ENCODE data around the gene LRRC70.

LRRC70 gene

DNA sequence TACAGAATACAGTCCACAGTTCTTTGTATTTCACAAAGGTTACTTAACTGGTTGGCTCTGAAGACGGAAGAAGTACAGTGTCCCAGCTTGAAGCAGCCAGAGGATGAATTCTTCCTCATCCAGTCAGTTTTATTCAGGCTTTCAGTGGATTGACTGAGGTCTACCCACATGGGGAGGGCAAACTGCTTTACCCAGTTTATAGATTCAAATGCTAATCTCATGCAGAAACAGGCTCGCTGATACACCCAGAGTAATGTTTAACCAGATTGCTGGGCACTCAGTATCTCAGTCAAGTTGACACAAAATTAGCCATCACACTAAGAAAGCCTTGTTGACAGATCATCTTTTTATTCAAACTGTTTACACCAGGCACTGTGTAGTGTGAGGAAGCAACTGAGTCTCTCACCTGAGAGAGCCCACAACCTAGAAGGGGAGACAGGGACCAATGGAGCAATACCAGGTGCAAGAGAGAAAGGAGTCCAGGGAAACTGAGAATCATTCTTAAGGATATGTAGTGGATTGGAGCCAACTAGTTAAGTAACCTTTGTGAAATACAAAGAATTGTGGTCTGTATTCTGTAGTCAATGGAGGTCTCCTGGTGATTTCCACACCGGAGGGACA is 15.9 kb downstream of the LRRC70 start:
- no peak for DNase-seq (ENCODE audit: extremely low read depth, low read depth)
- TF ChIP-seq, protein P1, sequence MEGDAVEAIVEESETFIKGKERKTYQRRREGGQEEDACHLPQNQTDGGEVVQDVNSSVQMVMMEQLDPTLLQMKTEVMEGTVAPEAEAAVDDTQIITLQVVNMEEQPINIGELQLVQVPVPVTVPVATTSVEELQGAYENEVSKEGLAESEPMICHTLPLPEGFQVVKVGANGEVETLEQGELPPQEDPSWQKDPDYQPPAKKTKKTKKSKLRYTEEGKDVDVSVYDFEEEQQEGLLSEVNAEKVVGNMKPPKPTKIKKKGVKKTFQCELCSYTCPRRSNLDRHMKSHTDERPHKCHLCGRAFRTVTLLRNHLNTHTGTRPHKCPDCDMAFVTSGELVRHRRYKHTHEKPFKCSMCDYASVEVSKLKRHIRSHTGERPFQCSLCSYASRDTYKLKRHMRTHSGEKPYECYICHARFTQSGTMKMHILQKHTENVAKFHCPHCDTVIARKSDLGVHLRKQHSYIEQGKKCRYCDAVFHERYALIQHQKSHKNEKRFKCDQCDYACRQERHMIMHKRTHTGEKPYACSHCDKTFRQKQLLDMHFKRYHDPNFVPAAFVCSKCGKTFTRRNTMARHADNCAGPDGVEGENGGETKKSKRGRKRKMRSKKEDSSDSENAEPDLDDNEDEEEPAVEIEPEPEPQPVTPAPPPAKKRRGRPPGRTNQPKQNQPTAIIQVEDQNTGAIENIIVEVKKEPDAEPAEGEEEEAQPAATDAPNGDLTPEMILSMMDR (IDR thresholded peaks at IDR 0.05; ENCODE audit: low read depth, low read length): no peak

- TF ChIP-seq, protein P1 (IDR thresholded peaks at IDR 0.05; ENCODE audit: low read depth, low read length): no peak
- DNase-seq (ENCODE audit: extremely low read depth, low read depth): no peak
These were observed 17.5 kb downstream of the LRRC70 start for GRCh38 chr5:62596096-62596495.

- TF ChIP-seq, protein P1 (IDR thresholded peaks at IDR 0.05; ENCODE audit: low read depth, low read length): no peak
- no peak for DNase-seq (ENCODE audit: extremely low read depth, low read depth)
These were observed 18.1 kb downstream of the LRRC70 start for GRCh38 chr5:62596691-62597090.

DNA sequence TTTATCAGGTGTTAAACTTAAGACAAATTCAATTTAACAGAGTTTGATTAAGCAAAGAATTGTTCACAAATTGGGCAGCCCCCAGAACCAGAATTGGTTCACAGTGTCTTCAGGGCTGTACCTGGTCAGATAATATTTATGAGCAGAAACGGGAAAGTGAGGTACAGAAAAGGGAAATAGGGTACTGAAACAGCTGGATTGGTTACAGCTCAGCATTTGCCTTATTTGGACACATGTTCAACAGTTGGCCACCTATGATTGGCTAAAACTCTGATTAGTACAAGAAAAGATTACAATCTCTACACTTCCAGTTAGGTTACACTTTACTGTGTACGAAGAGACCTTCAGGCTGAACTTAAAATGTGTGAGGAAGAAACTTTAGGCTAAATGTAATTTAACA is 18.7 kb downstream of the LRRC70 start:
- TF ChIP-seq, protein P1 (IDR thresholded peaks at IDR 0.05; ENCODE audit: low read depth, low read length): no peak
- DNase-seq (ENCODE audit: extremely low read depth, low read depth): no peak

- TF ChIP-seq, protein P1 (IDR thresholded peaks at IDR 0.05; ENCODE audit: low read depth, low read length): no peak
- no peak for DNase-seq (ENCODE audit: extremely low read depth, low read depth)
These were observed 22.1 kb downstream of the LRRC70 start for GRCh38 chr5:62600560-62601252.

DNA sequence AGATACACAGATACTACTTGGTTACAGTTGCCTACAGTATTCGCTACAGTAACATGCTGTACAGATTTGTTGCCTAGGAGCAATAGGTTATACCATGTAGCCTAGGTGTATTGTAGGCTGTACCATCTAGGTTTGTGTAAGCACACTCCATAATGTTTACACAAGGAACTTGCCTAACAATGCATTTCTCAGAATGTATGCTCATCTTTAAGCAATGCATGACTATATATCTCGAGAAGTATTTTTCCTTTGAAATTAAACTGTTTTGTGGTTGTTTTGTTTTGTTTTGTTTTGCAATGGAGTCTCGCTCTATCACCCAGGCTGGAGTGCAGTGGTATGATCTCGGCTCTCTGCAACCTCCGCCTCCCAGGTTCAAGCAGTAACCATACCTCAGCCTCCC is 25.3 kb downstream of the LRRC70 start:
- TF ChIP-seq, protein P1 (IDR thresholded peaks at IDR 0.05; ENCODE audit: low read depth, low read length): no peak
- no peak for DNase-seq (ENCODE audit: extremely low read depth, low read depth)

DNA sequence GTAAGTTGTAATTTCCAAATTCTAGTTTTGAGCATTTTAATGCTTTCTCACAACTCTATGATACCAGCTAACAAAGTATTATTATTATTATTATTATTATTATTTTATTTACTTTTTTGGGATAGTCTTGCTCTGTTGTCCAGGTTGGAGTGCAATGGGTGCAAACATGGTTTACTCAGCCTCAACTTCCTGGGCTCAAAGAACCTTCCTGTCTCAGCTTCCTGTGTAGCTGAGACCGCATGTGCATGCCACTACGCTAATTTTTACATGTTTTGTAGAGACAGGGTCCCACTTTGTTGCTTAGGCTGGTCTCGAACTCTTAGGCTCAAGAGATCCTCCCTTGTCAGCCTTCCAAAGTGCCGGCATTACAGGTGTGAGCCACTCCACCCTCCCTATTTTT is 27.0 kb downstream of the LRRC70 start:
- TF ChIP-seq, protein P1 (IDR thresholded peaks at IDR 0.05; ENCODE audit: low read depth, low read length): no peak
- no peak for DNase-seq (ENCODE audit: extremely low read depth, low read depth)

All from AG09319 (cell line).